CD14-positive monocyte (primary cell): ENCODE measurements around the gene RAPGEF1. TPM values are rescaled to one million over a fixed set of nuclear protein-coding genes. Genes with fewer than 3 reads are reported as not detected.

ENCODE experiments used
- DNase-seq, 3 donors: peaks; one replicate each; pipeline ENCODE4 v3.0.0-alpha.2; 2011 to 2022
- H2AFZ ChIP-seq: 2 replicates; pipeline ENCODE4 v1.6.0; 2012; ENCODE audit warnings: mild to moderate bottlenecking, low read depth, low read length, inconsistent platforms; ENCODE audit not compliant: insufficient read depth, poor library complexity, severe bottlenecking
- H3K27ac ChIP-seq, 2 donors: 1 replicate in 1 of 2; 2 replicates in 1 of 2; pipeline ENCODE4 v1.5.1; 2012 to 2013; ENCODE audit warnings: low read length in 2 of 2, control low read depth in 1 of 2, inconsistent platforms in 1 of 2, low read depth in 1 of 2, mild to moderate bottlenecking in 1 of 2
- H3K27me3 ChIP-seq, 2 donors: one replicate each; pipeline versions ENCODE4 v1.6.0 to v1.6.1; 2011 to 2013; ENCODE audit warnings: low read length in 2 of 2; ENCODE audit not compliant: control insufficient read depth in 2 of 2, insufficient read depth in 2 of 2
- H3K36me3 ChIP-seq, 2 donors: replicated peaks in 1 of 2; 1 replicate in 1 of 2; 2 replicates in 1 of 2; pipeline versions ENCODE4 v1.5.1 to v1.6.1; 2012 to 2013; ENCODE audit warnings: low read length in 2 of 2, control low read depth in 1 of 2, inconsistent platforms in 1 of 2, mild to moderate bottlenecking in 1 of 2; ENCODE audit not compliant: insufficient read depth in 2 of 2, control insufficient read depth in 1 of 2
- H3K4me1 ChIP-seq, 2 donors: 1 replicate in 1 of 2; 2 replicates in 1 of 2; pipeline versions ENCODE4 v1.5.1 to v1.6.1; 2012 to 2013; ENCODE audit warnings: low read length in 2 of 2, control low read depth in 1 of 2, inconsistent platforms in 1 of 2, mild to moderate bottlenecking in 1 of 2, moderate library complexity in 1 of 2; ENCODE audit not compliant: insufficient read depth in 2 of 2, control insufficient read depth in 1 of 2
- H3K4me2 ChIP-seq: replicated peaks from 2 replicates; pipeline ENCODE3; 2012; ENCODE audit warnings: low read length, moderate library complexity, mild to moderate bottlenecking; ENCODE audit not compliant: poor library complexity, severe bottlenecking; ENCODE audit errors: extremely low read depth
- H3K4me3 ChIP-seq, 3 experiments: fragments of 200-600 bp in 1 of 3; sonication (generic) in 1 of 3; replicated peaks in 1 of 3; 1 replicate in 2 of 3; 2 replicates in 1 of 3; pipeline ENCODE4 v1.5.1; 2011 to 2013; ENCODE audit warnings: low read length in 3 of 3, mild to moderate bottlenecking in 3 of 3, control low read depth in 2 of 3, low read depth in 2 of 3, inconsistent platforms in 1 of 3, moderate library complexity in 1 of 3
- H3K79me2 ChIP-seq: 2 replicates; pipeline ENCODE4 v1.6.0; 2012; ENCODE audit warnings: mild to moderate bottlenecking, control low read depth, inconsistent platforms, low read length, moderate library complexity; ENCODE audit not compliant: insufficient read depth
- H3K9ac ChIP-seq: 2 replicates; pipeline ENCODE4 v1.6.0; 2017; ENCODE audit warnings: low read length, mild to moderate bottlenecking; ENCODE audit not compliant: insufficient read depth, poor library complexity, severe bottlenecking
- H3K9me3 ChIP-seq, 2 donors: replicated peaks in 1 of 2; 1 replicate in 1 of 2; 2 replicates in 1 of 2; pipeline versions ENCODE4 v1.5.1 to v1.6.1; 2012 to 2013; ENCODE audit warnings: low read length in 2 of 2, control low read depth in 1 of 2; ENCODE audit not compliant: control insufficient read depth in 1 of 2, insufficient read depth in 1 of 2
- H4K20me1 ChIP-seq: 2 replicates; pipeline ENCODE4 v1.6.0; 2012; ENCODE audit warnings: mild to moderate bottlenecking, low read length, control low read depth, moderate library complexity; ENCODE audit not compliant: insufficient read depth
- H3K27ac Mint-ChIP-seq, 7 donors: one replicate each; pipeline ENCODE4 v1.8.0; 2020; ENCODE audit warnings: mild to moderate bottlenecking in 7 of 7, mixed read lengths in 7 of 7, moderate library complexity in 6 of 7, inconsistent platforms in 2 of 7
- H3K27me3 Mint-ChIP-seq, 3 donors: one replicate each; pipeline ENCODE4 v1.8.0; 2021 to 2022; ENCODE audit warnings: low read depth in 3 of 3, mild to moderate bottlenecking in 3 of 3, mixed read lengths in 3 of 3, moderate library complexity in 3 of 3, inconsistent platforms in 1 of 3
- H3K36me3 Mint-ChIP-seq, 2 donors: one replicate each; pipeline ENCODE4 v1.8.0; 2020; ENCODE audit warnings: mixed read lengths in 2 of 2, inconsistent platforms in 1 of 2, mild to moderate bottlenecking in 1 of 2
- H3K4me1 Mint-ChIP-seq: one replicate; pipeline ENCODE4 v1.8.0; 2020; ENCODE audit warnings: mild to moderate bottlenecking, mixed read lengths
- H3K4me3 Mint-ChIP-seq, 2 donors: one replicate each; pipeline ENCODE4 v1.8.0; 2020; ENCODE audit warnings: mild to moderate bottlenecking in 2 of 2, mixed read lengths in 2 of 2, moderate library complexity in 1 of 2
- H3K9me3 Mint-ChIP-seq, 7 donors: one replicate each; pipeline ENCODE4 v1.8.0; 2020 to 2022; ENCODE audit warnings: mixed read lengths in 7 of 7, mild to moderate bottlenecking in 6 of 7, moderate library complexity in 6 of 7, inconsistent platforms in 2 of 7
- CTCF ChIP-seq: fragments of 200-600 bp; IDR thresholded peaks from one replicate; pipeline ENCODE4 v1.8.0; 2022; ENCODE audit warnings: antibody characterized with exemption, mild to moderate bottlenecking
- WGBS: methylation state at CpG from one replicate; pipeline ENCODE4 v1.1.5; 2013; ENCODE audit warnings: missing lambda C conversion rate; ENCODE audit not compliant: insufficient coverage; 5-methylcytosine and 5-hydroxymethylcytosine counted together
- intact Hi-C, 2 donors: fragments of 100-400 bp; cut with micrococcal nuclease; formaldehyde crosslinking; loops; one replicate each; pipeline versions ENCODE4 v1.15.0 to v1.15.1; 2023
- polyA plus RNA-seq, 3 donors: library from polyadenylated mRNA; depleted of rRNA in 1 of 3; unstranded in 2 of 3; stranded (reverse) in 1 of 3; fragments of 300-500 nt in 2 of 3; fragments of >200 nt in 1 of 3; fragmentation: Illumina TruSeq in 2 of 3; gene quantifications; 1 replicate in 2 of 3; 2 replicates in 1 of 3; pipeline ENCODE4 v1.2.3, GENCODE V29; 2012 to 2021

RAPGEF1 gene
- polyA plus RNA-seq, 3 donors: 1.7 to 71.7 (median 3.0) TPM

- WGBS: 81% methylated on average over 7 of the region's 9 CpGs
- no peak for TF ChIP-seq CTCF
- Mint-ChIP-seq H3K4me3 (no peak overlapping the region), H3K9me3 (no peaks in the 10 kb centered on the region), H3K27ac (peak overlapping the region in 6 of 7 donors; percentile 25 to 94 (median 72)), H3K27me3 (no peaks in the 10 kb centered on the region), H3K36me3 (peaks cover 31 to 40% of the 10 kb centered on the region in 2 donors), H3K4me1 (peaks cover 63% of the 10 kb centered on the region)
- Histone ChIP-seq H3K27me3 (no peaks in the 10 kb centered on the region), H4K20me1 (peaks cover 46% of the 10 kb centered on the region), H3K4me1 (peaks cover 27 to 45% of the 10 kb centered on the region in 2 donors), H3K79me2 (peaks cover 100% of the 10 kb centered on the region), H3K27ac (peak overlapping the region in 1 of 2 donors; percentile 76), H3K9ac (no peak overlapping the region), H3K36me3 (no peaks in the 10 kb centered on the region), H2AFZ (no peak overlapping the region), H3K9me3 (no peaks in the 10 kb centered on the region), H3K4me3 (no peak overlapping the region), H3K4me2 (no peak overlapping the region)
- no peak for DNase-seq
- intact Hi-C loops: no loop called here
These were observed 68.7 kb downstream of the RAPGEF1 start for GRCh38 chr9:131671133-131671520.

GRCh38 chr9:131670247-131671132 lies 69.4 kb downstream of the RAPGEF1 start:
- H4K20me1 ChIP-seq: peaks cover 46% of the 10 kb centered on the region
- H3K4me3 ChIP-seq: no peak overlapping the region
- Mint-ChIP-seq H3K27ac (peak overlapping the region in 6 of 7 donors; percentile 21 to 94 (median 78)), H3K4me3 (no peak overlapping the region), H3K4me1 (peaks cover 57% of the 10 kb centered on the region), H3K9me3 (no peaks in the 10 kb centered on the region), H3K27me3 (no peaks in the 10 kb centered on the region), H3K36me3 (peaks cover 31 to 41% of the 10 kb centered on the region in 2 donors)
- TF ChIP-seq CTCF: no peak
- 91% methylated on average over 7 of the region's 13 CpGs for WGBS
- no peaks in the 10 kb centered on the region for H3K27me3 ChIP-seq
- peak in 2 of 3 donors; percentile 57 to 63 for DNase-seq
- H3K36me3 ChIP-seq: no peaks in the 10 kb centered on the region
- no peaks in the 10 kb centered on the region for H3K9me3 ChIP-seq
- H3K79me2 ChIP-seq: peaks cover 100% of the 10 kb centered on the region
- peak overlapping the region in 1 of 2 donors; percentile 76 for H3K27ac ChIP-seq
- peaks cover 20 to 38% of the 10 kb centered on the region in 2 donors for H3K4me1 ChIP-seq
- H2AFZ ChIP-seq: no peak overlapping the region
- H3K9ac ChIP-seq: no peak overlapping the region
- intact Hi-C loops: no loop called here
- H3K4me2 ChIP-seq: no peak overlapping the region
